ENCODE measurements around the gene NFKBIA.

- TF ChIP-seq POLR2AphosphoS5 (IDR thresholded peaks at IDR 0.05; ENCODE audit: low read depth, low read length) (no peak), CTCF (IDR thresholded peaks at IDR 0.05) (no peak)
Measured at GRCh38 chr14:35367056-35367372, 37.5 kb downstream of the NFKBIA start.

Data from Panc1 (cell line).